Mesendoderm (in vitro differentiated cells): ENCODE results near the gene CFAP70.
"Not testable (repeated sequence)": the region's sequence is repeated elsewhere in the genome, so short reads cannot be mapped to it uniquely, and the experiment has no call there.

Experiments
- DNase-seq: peaks from one replicate; pipeline ENCODE4 v3.0.0; 2013
- H2AK5ac ChIP-seq: 2 replicates; pipeline ENCODE4 v1.6.1; 2013; ENCODE audit warnings: low read length, inconsistent platforms
- H2BK120ac ChIP-seq: 2 replicates; pipeline ENCODE4 v1.6.1; 2013; ENCODE audit warnings: low read depth, mild to moderate bottlenecking, low read length, moderate library complexity, mixed read lengths
- H2BK15ac ChIP-seq: replicated peaks from 2 replicates; pipeline ENCODE4 v1.6.1; 2013; ENCODE audit warnings: low read depth, mild to moderate bottlenecking, moderate library complexity
- H2BK5ac ChIP-seq: 2 replicates; pipeline ENCODE4 v1.6.1; 2013; ENCODE audit warnings: low read length, inconsistent platforms
- H3K18ac ChIP-seq: 2 replicates; pipeline ENCODE4 v1.6.1; 2013; ENCODE audit warnings: mild to moderate bottlenecking, low read length, mixed read lengths
- H3K23ac ChIP-seq: one replicate; pipeline ENCODE4 v1.6.1; 2013; ENCODE audit warnings: low read length
- H3K27ac ChIP-seq: 2 replicates; pipeline ENCODE4 v1.5.1; 2013; ENCODE audit warnings: low read depth, mild to moderate bottlenecking, inconsistent platforms, low read length, moderate library complexity
- H3K27me3 ChIP-seq: 2 replicates; pipeline ENCODE4 v1.6.1; 2013; ENCODE audit warnings: low read length, control low read depth, mild to moderate bottlenecking, inconsistent platforms; ENCODE audit not compliant: insufficient read depth, poor library complexity
- H3K36me3 ChIP-seq: 2 replicates; pipeline ENCODE4 v1.6.1; 2013; ENCODE audit warnings: low read length, inconsistent platforms; ENCODE audit not compliant: control insufficient read depth, insufficient read depth
- H3K4ac ChIP-seq: one replicate; pipeline ENCODE4 v1.6.1; 2013; ENCODE audit warnings: low read depth, mild to moderate bottlenecking, low read length, moderate library complexity
- H3K4me1 ChIP-seq: 2 replicates; pipeline ENCODE4 v1.6.1; 2013; ENCODE audit warnings: low read depth, low read length, inconsistent platforms; ENCODE audit not compliant: control insufficient read depth
- H3K4me2 ChIP-seq: 2 replicates; pipeline ENCODE4 v1.6.1; 2013; ENCODE audit warnings: low read length
- H3K4me3 ChIP-seq: 2 replicates; pipeline ENCODE4 v1.5.1; 2013; ENCODE audit warnings: mild to moderate bottlenecking, low read length
- H3K56ac ChIP-seq: one replicate; pipeline ENCODE4 v1.6.1; 2013; ENCODE audit warnings: low read length
- H3K79me1 ChIP-seq: 2 replicates; pipeline ENCODE4 v1.6.1; 2013; ENCODE audit warnings: low read length, inconsistent platforms
- H3K79me2 ChIP-seq: 2 replicates; pipeline ENCODE4 v1.6.1; 2013; ENCODE audit warnings: mild to moderate bottlenecking, low read length; ENCODE audit not compliant: control insufficient read depth, insufficient read depth
- H3K9ac ChIP-seq: 2 replicates; pipeline ENCODE4 v1.6.1; 2013; ENCODE audit warnings: low read length, inconsistent platforms
- H4K5ac ChIP-seq: one replicate; pipeline ENCODE4 v1.6.1; 2013; ENCODE audit warnings: low read length
- H4K8ac ChIP-seq: one replicate; pipeline ENCODE4 v1.6.1; 2013; ENCODE audit warnings: low read depth, mild to moderate bottlenecking, control low read depth, low read length, moderate library complexity
- WGBS: extraction: QIAGEN DNeasy Blood & Tissue Kit; methylation state at CpG from one replicate; pipeline ENCODE4 v1.1.7; 2013; ENCODE audit warnings: low lambda C conversion rate, missing lambda C conversion rate; ENCODE audit not compliant: insufficient coverage; ENCODE audit errors: extremely low coverage; 5-methylcytosine and 5-hydroxymethylcytosine counted together

Gene CFAP70

DNA sequence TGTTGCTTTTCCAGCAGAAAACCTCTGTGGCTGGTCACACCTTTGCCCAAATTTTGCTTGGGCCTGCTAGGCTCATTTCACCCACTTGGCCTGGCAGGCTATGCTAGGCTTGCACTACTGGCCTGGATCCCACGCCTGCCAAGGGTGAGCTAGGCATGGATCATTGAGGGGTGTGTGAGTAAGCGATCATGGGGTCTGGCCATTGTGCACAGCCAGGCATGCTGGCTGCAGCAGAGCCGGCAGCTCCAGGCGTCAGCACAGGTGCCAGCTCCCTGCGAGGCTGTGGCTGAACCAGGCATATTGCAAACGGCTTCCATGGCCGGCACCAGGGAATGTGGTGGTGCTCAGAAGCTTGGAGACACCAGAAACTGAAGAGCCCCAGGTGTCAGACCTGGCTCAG is 19.2 kb downstream of the CFAP70 start:
- H3K56ac ChIP-seq = no peak overlapping the region

DNA sequence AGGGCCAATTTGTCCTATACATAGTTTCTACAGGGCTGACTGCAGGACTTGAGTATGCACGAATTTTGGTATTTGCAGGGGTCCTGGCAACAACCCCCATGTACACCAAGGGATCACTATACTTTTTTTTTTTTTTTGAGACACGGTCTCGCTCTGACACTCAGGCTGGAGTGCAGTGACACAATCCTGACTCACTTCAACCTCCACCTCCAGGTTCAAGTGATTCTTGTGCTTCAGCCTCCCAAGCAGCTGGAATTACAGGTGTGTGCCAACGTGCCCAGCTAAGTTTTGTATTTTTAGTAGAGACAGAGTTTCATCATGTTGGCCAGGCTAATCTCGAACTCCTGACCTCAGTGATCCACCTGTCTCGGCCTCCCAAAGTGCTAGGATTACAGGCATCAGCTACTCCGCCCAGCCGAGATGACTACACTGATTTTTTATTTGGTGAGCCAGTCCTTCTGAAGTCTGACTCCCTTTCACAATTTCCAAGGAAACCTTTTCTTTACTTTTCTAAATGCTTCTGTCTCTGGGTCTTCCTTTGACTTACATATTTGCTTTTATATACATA is 19.8 kb downstream of the CFAP70 start:
- no peak overlapping the region for H3K18ac ChIP-seq
- no peak overlapping the region for H3K23ac ChIP-seq
- no peaks in the 10 kb centered on the region for H3K27me3 ChIP-seq
- no CpG with 5 or more reads among the region's 8 CpGs for WGBS
- H3K4me1 ChIP-seq = no peaks in the 10 kb centered on the region
- no peak overlapping the region for H3K4ac ChIP-seq
- H4K5ac ChIP-seq = no peak overlapping the region
- no peak overlapping the region for H4K8ac ChIP-seq
- no peaks in the 10 kb centered on the region for H3K79me1 ChIP-seq
- H3K79me2 ChIP-seq = no peaks in the 10 kb centered on the region
- H3K9ac ChIP-seq = no peak overlapping the region
- no peak overlapping the region for H3K27ac ChIP-seq
- no peak overlapping the region for H3K4me2 ChIP-seq
- H3K4me3 ChIP-seq = no peak overlapping the region
- H3K36me3 ChIP-seq = no peaks in the 10 kb centered on the region
- no peak overlapping the region for H2BK5ac ChIP-seq
- H2AK5ac ChIP-seq = no peak overlapping the region
- no peak overlapping the region for H3K56ac ChIP-seq
- no peak for DNase-seq
- no peak overlapping the region for H2BK120ac ChIP-seq
- no peak overlapping the region for H2BK15ac ChIP-seq

More for the DNA sequence above, 19.2 kb downstream of the CFAP70 start:
- Histone ChIP-seq H4K8ac (no peak overlapping the region), H3K27ac (no peak overlapping the region), H3K36me3 (no peaks in the 10 kb centered on the region), H3K23ac (no peak overlapping the region), H3K27me3 (no peaks in the 10 kb centered on the region), H3K4me1 (no peaks in the 10 kb centered on the region), H3K18ac (no peak overlapping the region), H2BK15ac (no peak overlapping the region), H2BK120ac (no peak overlapping the region), H2AK5ac (no peak overlapping the region), H3K79me1 (no peaks in the 10 kb centered on the region), H3K4me2 (no peak overlapping the region), H3K4me3 (no peak overlapping the region), H3K4ac (no peak overlapping the region), H3K9ac (no peak overlapping the region), H2BK5ac (no peak overlapping the region), H4K5ac (no peak overlapping the region), H3K79me2 (no peaks in the 10 kb centered on the region)
- WGBS = no CpG with 5 or more reads among the region's 7 CpGs
- DNase-seq = no peak

- Histone ChIP-seq H3K79me1 (no peaks in the 10 kb centered on the region), H3K4me1 (no peaks in the 10 kb centered on the region), H3K4me3 (no peak overlapping the region), H4K5ac (no peak overlapping the region), H3K9ac (no peak overlapping the region), H2BK120ac (no peak overlapping the region), H3K4me2 (no peak overlapping the region), H3K4ac (no peak overlapping the region), H2BK5ac (no peak overlapping the region), H4K8ac (no peak overlapping the region), H3K56ac (no peak overlapping the region), H3K79me2 (no peaks in the 10 kb centered on the region), H3K36me3 (no peaks in the 10 kb centered on the region), H3K18ac (no peak overlapping the region), H3K27me3 (no peaks in the 10 kb centered on the region), H2BK15ac (no peak overlapping the region), H3K27ac (no peak overlapping the region), H3K23ac (no peak overlapping the region), H2AK5ac (no peak overlapping the region)
- DNase-seq = no peak
- WGBS = no CpG with 5 or more reads among the region's 1 CpG
Measured at GRCh38 chr10:73333202-73333601, 25.5 kb downstream of the CFAP70 start.

DNA sequence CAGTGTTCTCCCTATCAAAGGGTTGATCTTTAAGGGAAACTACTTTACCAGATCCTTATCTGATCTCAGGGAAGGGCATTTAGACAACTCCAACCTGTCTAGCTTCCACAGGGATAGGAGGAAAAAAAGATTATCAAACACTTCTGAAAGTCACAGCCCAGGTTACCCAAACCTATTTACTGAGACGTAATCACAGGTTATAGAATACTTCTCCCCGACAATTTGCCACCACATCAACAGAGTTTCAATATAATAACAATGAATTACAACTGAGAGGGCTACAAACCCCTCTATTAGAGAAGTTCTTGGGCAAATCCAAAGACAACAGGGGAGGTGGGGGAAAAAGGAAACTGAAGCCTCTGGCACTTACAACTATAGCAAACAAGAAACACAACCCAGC is 26.3 kb downstream of the CFAP70 start:
- Histone ChIP-seq H3K4ac (no peak overlapping the region), H3K4me1 (no peaks in the 10 kb centered on the region), H3K36me3 (no peaks in the 10 kb centered on the region), H3K27me3 (no peaks in the 10 kb centered on the region), H3K79me1 (no peaks in the 10 kb centered on the region), H2AK5ac (no peak overlapping the region), H3K23ac (no peak overlapping the region), H3K79me2 (no peaks in the 10 kb centered on the region), H4K5ac (no peak overlapping the region), H3K27ac (no peak overlapping the region), H2BK15ac (no peak overlapping the region), H3K9ac (no peak overlapping the region), H4K8ac (no peak overlapping the region), H3K4me3 (no peak overlapping the region), H3K4me2 (no peak overlapping the region), H2BK5ac (no peak overlapping the region), H3K56ac (no peak overlapping the region), H3K18ac (no peak overlapping the region), H2BK120ac (no peak overlapping the region)
- peak; percentile 6 for DNase-seq
- WGBS = no CpG with 5 or more reads among the region's 2 CpGs

DNA sequence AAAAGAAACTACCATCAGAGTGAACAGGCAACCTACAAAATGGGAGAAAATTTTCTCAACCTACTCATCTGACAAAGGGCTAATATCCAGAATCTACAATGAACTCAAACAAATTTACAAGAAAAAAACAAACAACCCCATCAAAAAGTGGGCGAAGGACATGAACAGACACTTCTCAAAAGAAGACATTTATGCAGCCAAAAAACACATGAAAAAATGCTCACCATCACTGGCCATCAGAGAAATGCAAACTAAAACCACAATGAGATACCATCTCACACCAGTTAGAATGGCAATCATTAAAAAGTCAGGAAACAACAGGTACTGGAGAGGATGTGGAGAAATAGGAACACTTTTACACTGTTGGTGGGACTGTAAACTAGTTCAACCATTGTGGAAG is 30.1 kb downstream of the CFAP70 start:
- not testable (repeated sequence) for H3K9ac ChIP-seq, DNase-seq, H4K5ac ChIP-seq, H4K8ac ChIP-seq, H3K56ac ChIP-seq, H3K4ac ChIP-seq, H3K23ac ChIP-seq, H3K36me3 ChIP-seq, H2BK15ac ChIP-seq, H3K27ac ChIP-seq, H3K4me3 ChIP-seq, H3K4me1 ChIP-seq, H3K18ac ChIP-seq, H3K27me3 ChIP-seq, H3K79me2 ChIP-seq, H2BK5ac ChIP-seq, H3K4me2 ChIP-seq, H3K79me1 ChIP-seq, H2BK120ac ChIP-seq, H2AK5ac ChIP-seq
- WGBS = no CpG with 5 or more reads among the region's 1 CpG

- H3K18ac ChIP-seq, H3K79me1 ChIP-seq, H3K4me1 ChIP-seq, H2BK5ac ChIP-seq, H3K23ac ChIP-seq, H3K4me2 ChIP-seq, H3K56ac ChIP-seq, H3K79me2 ChIP-seq, DNase-seq, H2BK120ac ChIP-seq, H3K4me3 ChIP-seq, H2AK5ac ChIP-seq, H3K36me3 ChIP-seq, H3K27me3 ChIP-seq, H4K8ac ChIP-seq, H4K5ac ChIP-seq, H2BK15ac ChIP-seq, H3K4ac ChIP-seq, H3K9ac ChIP-seq, H3K27ac ChIP-seq: not testable (repeated sequence)
- no CpG with 5 or more reads among the region's 4 CpGs for WGBS
Measured at GRCh38 chr10:73325290-73325689, 33.4 kb downstream of the CFAP70 start.
